ENCODE measurements around the gene OR2V2.
"Not testable (repeated sequence)": the region's sequence is repeated elsewhere in the genome, so short reads cannot be mapped to it uniquely, and the experiment has no call there.

The OR2V2 gene

GRCh38 chr5:181158869-181159268 is 11.5 kb downstream of the OR2V2 start:
- Histone ChIP-seq H3K27me3 (peaks cover 0 to 19% of the 10 kb centered on the region in 2 donors), H3K9me3 (no peaks in the 10 kb centered on the region), H3K4me1 (peaks cover 0 to 8% (median 0%) of the 10 kb centered on the region in 4 donors), H3K36me3 (no peaks in the 10 kb centered on the region), H3K27ac (no peak overlapping the region), H3K4me3 (no peak overlapping the region)
- no peak for DNase-seq
- intact Hi-C loops (cut with DNase I; ENCODE audit: low total_unique reads): loop anchor here (10.0 kb wide), 1 partner anchor 374 kb away; no protein-coding TSS in a partner anchor
- TF ChIP-seq CTCF (IDR thresholded peaks at IDR 0.05): no peak

- H3K36me3 ChIP-seq: no peaks in the 10 kb centered on the region
- peak overlapping the region in 1 of 2 donors; percentile 34 for H3K27ac ChIP-seq
- peak; percentile 80 to 81 for TF ChIP-seq CTCF (IDR thresholded peaks at IDR 0.05)
- peaks cover 0 to 23% of the 10 kb centered on the region in 2 donors for H3K27me3 ChIP-seq
- DNase-seq: peak; percentile 87 to 89
- no peak overlapping the region for H3K4me3 ChIP-seq
- no peaks in the 10 kb centered on the region for H3K9me3 ChIP-seq
- intact Hi-C loops (cut with DNase I; ENCODE audit: low total_unique reads): loop anchor here (10.0 kb wide), 1 partner anchor 375 kb away; no protein-coding TSS in a partner anchor
- H3K4me1 ChIP-seq: peaks cover 0 to 8% (median 0%) of the 10 kb centered on the region in 4 donors
Observed at GRCh38 chr5:181159286-181160151, 12.1 kb downstream of the OR2V2 start.

GRCh38 chr5:181160152-181160754 is 12.9 kb downstream of the OR2V2 start:
- H3K27ac ChIP-seq: peak overlapping the region; percentile 34 to 45
- no peaks in the 10 kb centered on the region for H3K36me3 ChIP-seq
- no peak for DNase-seq
- peak overlapping the region; percentile 29 to 35 for H3K4me3 ChIP-seq
- peaks cover 0 to 26% of the 10 kb centered on the region in 2 donors for H3K27me3 ChIP-seq
- no peak for TF ChIP-seq CTCF (IDR thresholded peaks at IDR 0.05)
- no peaks in the 10 kb centered on the region for H3K9me3 ChIP-seq
- intact Hi-C loops (cut with DNase I; ENCODE audit: low total_unique reads): no loop called here
- peaks cover 0 to 8% (median 0%) of the 10 kb centered on the region in 4 donors for H3K4me1 ChIP-seq

GRCh38 chr5:181160755-181161533 is 13.6 kb downstream of the OR2V2 start:
- H3K4me1 ChIP-seq; H3K27ac ChIP-seq; DNase-seq; H3K36me3 ChIP-seq; H3K9me3 ChIP-seq; intact Hi-C loops (cut with DNase I; ENCODE audit: low total_unique reads): not testable (repeated sequence)
- H3K27me3 ChIP-seq: peaks cover 0 to 33% of the 10 kb centered on the region in 2 donors
- H3K4me3 ChIP-seq: peak overlapping the region; percentile 29 to 35

GRCh38 chr5:181161534-181162175 is 14.3 kb downstream of the OR2V2 start:
- Histone ChIP-seq H3K4me1 (peaks cover 0 to 8% (median 0%) of the 10 kb centered on the region in 4 donors), H3K27ac (no peak overlapping the region), H3K27me3 (peaks cover 0 to 40% of the 10 kb centered on the region in 2 donors), H3K4me3 (no peak overlapping the region), H3K36me3 (no peaks in the 10 kb centered on the region), H3K9me3 (no peaks in the 10 kb centered on the region)
- intact Hi-C loops (cut with DNase I; ENCODE audit: low total_unique reads): no loop called here
- DNase-seq: no peak
- no peak for TF ChIP-seq CTCF (IDR thresholded peaks at IDR 0.05)
